ES-I3 (cell line): ENCODE results near the gene LDB2.

Experiments used
- H3K36me3 ChIP-seq: 2 replicates; pipeline ENCODE4 v1.6.1; 2013; ENCODE audit warnings: mild to moderate bottlenecking, low read length, control low read depth, moderate library complexity; ENCODE audit not compliant: insufficient read depth
- H3K4me1 ChIP-seq: 2 replicates; pipeline ENCODE4 v1.6.1; 2013; ENCODE audit warnings: mild to moderate bottlenecking, control low read depth, low read length; ENCODE audit not compliant: insufficient read depth
- H3K9ac ChIP-seq: 2 replicates; pipeline ENCODE4 v1.6.1; 2013; ENCODE audit warnings: low read depth, mild to moderate bottlenecking, low read length, moderate library complexity
- H3K9me3 ChIP-seq: 2 replicates; pipeline ENCODE4 v1.6.1; 2013; ENCODE audit warnings: mild to moderate bottlenecking, low read length, moderate library complexity; ENCODE audit not compliant: control insufficient read depth, insufficient read depth

The LDB2 gene

GRCh38 chr4:16844816-16845586 is 53.4 kb downstream of the LDB2 start:
- Histone ChIP-seq H3K9ac (no peak overlapping the region), H3K36me3 (no peaks in the 10 kb centered on the region), H3K9me3 (no peaks in the 10 kb centered on the region), H3K4me1 (peaks cover 39% of the 10 kb centered on the region)

- H3K4me1 ChIP-seq: peaks cover 39% of the 10 kb centered on the region
- no peak overlapping the region for H3K9ac ChIP-seq
- no peaks in the 10 kb centered on the region for H3K9me3 ChIP-seq
- 0 out of 2 replicates have a peak, but pooled peaks cover 1% of the 10 kb centered on the region for H3K36me3 ChIP-seq
These were observed 54.5 kb downstream of the LDB2 start for GRCh38 chr4:16843831-16844508.

GRCh38 chr4:16838226-16838875 is 60.1 kb downstream of the LDB2 start:
- peaks cover 16% of the 10 kb centered on the region; the same call in 1 of the 2 replicates for H3K4me1 ChIP-seq
- no peaks in the 10 kb centered on the region for H3K9me3 ChIP-seq
- 0 out of 2 replicates have a peak, but pooled peaks cover 3% of the 10 kb centered on the region for H3K36me3 ChIP-seq
- H3K9ac ChIP-seq: no peak overlapping the region

- Histone ChIP-seq H3K36me3 (0 out of 2 replicates have a peak, but pooled peaks cover 3% of the 10 kb centered on the region), H3K9ac (no peak overlapping the region), H3K4me1 (peaks cover 8% of the 10 kb centered on the region; the same call in 1 of the 2 replicates), H3K9me3 (no peaks in the 10 kb centered on the region)
These were observed 61.0 kb downstream of the LDB2 start for GRCh38 chr4:16837475-16837874.

- Histone ChIP-seq H3K9ac (no peak overlapping the region), H3K4me1 (peaks cover 7% of the 10 kb centered on the region; the same call in 1 of the 2 replicates), H3K36me3 (0 out of 2 replicates have a peak, but pooled peaks cover 3% of the 10 kb centered on the region), H3K9me3 (no peaks in the 10 kb centered on the region)
These were observed 62.1 kb downstream of the LDB2 start for GRCh38 chr4:16836324-16836723.

GRCh38 chr4:16835597-16836247 is 62.7 kb downstream of the LDB2 start:
- no peak overlapping the region for H3K9ac ChIP-seq
- peaks cover 7% of the 10 kb centered on the region; the same call in 1 of the 2 replicates for H3K4me1 ChIP-seq
- 0 out of 2 replicates have a peak, but pooled peaks cover 3% of the 10 kb centered on the region for H3K36me3 ChIP-seq
- H3K9me3 ChIP-seq: no peaks in the 10 kb centered on the region

GRCh38 chr4:16834814-16835213 is 63.6 kb downstream of the LDB2 start:
- Histone ChIP-seq H3K9me3 (no peaks in the 10 kb centered on the region), H3K9ac (no peak overlapping the region), H3K36me3 (0 out of 2 replicates have a peak, but pooled peaks cover 3% of the 10 kb centered on the region), H3K4me1 (peaks cover 7% of the 10 kb centered on the region; the same call in 1 of the 2 replicates)

- Histone ChIP-seq H3K9ac (no peak overlapping the region), H3K4me1 (peaks cover 9% of the 10 kb centered on the region), H3K9me3 (no peaks in the 10 kb centered on the region), H3K36me3 (no peaks in the 10 kb centered on the region)
These were observed 64.7 kb downstream of the LDB2 start for GRCh38 chr4:16833722-16834121.

GRCh38 chr4:16830081-16830480 is 68.4 kb downstream of the LDB2 start:
- Histone ChIP-seq H3K9ac (no peak overlapping the region), H3K4me1 (peaks cover 29% of the 10 kb centered on the region), H3K36me3 (no peaks in the 10 kb centered on the region), H3K9me3 (no peaks in the 10 kb centered on the region)

- Histone ChIP-seq H3K4me1 (peaks cover 29% of the 10 kb centered on the region), H3K9me3 (no peaks in the 10 kb centered on the region), H3K9ac (no peak overlapping the region), H3K36me3 (no peaks in the 10 kb centered on the region)
These were observed 70.4 kb downstream of the LDB2 start for GRCh38 chr4:16827794-16828724.

- H3K9me3 ChIP-seq: no peaks in the 10 kb centered on the region
These were observed 71.4 kb downstream of the LDB2 start for GRCh38 chr4:16827045-16827444.

GRCh38 chr4:16826406-16826910 is 72.0 kb downstream of the LDB2 start:
- no peaks in the 10 kb centered on the region for H3K9me3 ChIP-seq
- peaks cover 29% of the 10 kb centered on the region for H3K4me1 ChIP-seq
- H3K36me3 ChIP-seq: no peaks in the 10 kb centered on the region
- no peak overlapping the region for H3K9ac ChIP-seq

More at GRCh38 chr4:16827045-16827444, 71.4 kb downstream of the LDB2 start:
- Histone ChIP-seq H3K4me1 (peaks cover 29% of the 10 kb centered on the region), H3K9ac (no peak overlapping the region), H3K36me3 (no peaks in the 10 kb centered on the region)

- H3K36me3 ChIP-seq: no peaks in the 10 kb centered on the region
- no peaks in the 10 kb centered on the region for H3K9me3 ChIP-seq
- H3K4me1 ChIP-seq: peaks cover 45% of the 10 kb centered on the region
- no peak overlapping the region for H3K9ac ChIP-seq
These were observed 74.1 kb downstream of the LDB2 start for GRCh38 chr4:16824278-16824806.
